ENCODE data around the gene PRR18.
A peak's percentile ranks its signal among the peaks of the same experiment; 100 is the strongest.
"Not testable (repeated sequence)": the region's sequence is repeated elsewhere in the genome, so short reads cannot be mapped to it uniquely, and the experiment has no call there.

PRR18 gene

GRCh38 chr6:166308033-166308768 is at the start of gene PRR18:
Gene PRR18, minus strand, starts transcription at chr6:166308392. Its CDS starts 250 bp downstream, at chr6:166308142.
- DNase-seq: no peak

GRCh38 chr6:166355552-166355951 is 47.4 kb upstream of the PRR18 start:
- DNase-seq: no peak

- no peak for DNase-seq
These were observed 46.8 kb upstream of the PRR18 start for GRCh38 chr6:166354965-166355364.

GRCh38 chr6:166354143-166354542 is 46.0 kb upstream of the PRR18 start:
- no peak for DNase-seq

GRCh38 chr6:166353507-166353906 is 45.3 kb upstream of the PRR18 start:
- DNase-seq: no peak

GRCh38 chr6:166352923-166353322 is 44.7 kb upstream of the PRR18 start:
- no peak for DNase-seq

- DNase-seq: peak in 1 of 2 donors; percentile 52
These were observed 43.6 kb upstream of the PRR18 start for GRCh38 chr6:166351715-166352285.

GRCh38 chr6:166348305-166348949 is 40.2 kb upstream of the PRR18 start:
- no peak for DNase-seq

- no peak for DNase-seq
These were observed 38.8 kb upstream of the PRR18 start for GRCh38 chr6:166346965-166347364.

GRCh38 chr6:166346449-166346848 is 38.3 kb upstream of the PRR18 start:
- no peak for DNase-seq

GRCh38 chr6:166345672-166346071 is 37.5 kb upstream of the PRR18 start:
- DNase-seq: not testable (repeated sequence)

GRCh38 chr6:166344921-166345320 is 36.7 kb upstream of the PRR18 start:
- DNase-seq: not testable (repeated sequence)

GRCh38 chr6:166344240-166344639 is 36.0 kb upstream of the PRR18 start:
- no peak for DNase-seq

GRCh38 chr6:166343150-166343487 is 34.9 kb upstream of the PRR18 start:
- DNase-seq: no peak

GRCh38 chr6:166342349-166343149 is 34.4 kb upstream of the PRR18 start, which contains the start of gene SFT2D1:
Gene SFT2D1, minus strand, starts transcription at chr6:166342545. Its CDS starts 64 bp downstream, at chr6:166342481.
- DNase-seq: peak; percentile 83 to 90

- no peak for DNase-seq
These were observed 33.8 kb upstream of the PRR18 start for GRCh38 chr6:166341977-166342348.

- peak in 1 of 2 donors; percentile 35 for DNase-seq
These were observed 33.3 kb upstream of the PRR18 start for GRCh38 chr6:166341464-166341863.

GRCh38 chr6:166338854-166339253 is 30.7 kb upstream of the PRR18 start:
- DNase-seq: no peak

GRCh38 chr6:166336847-166337246 is 28.7 kb upstream of the PRR18 start:
- no peak for DNase-seq

- DNase-seq: no peak
These were observed 27.4 kb upstream of the PRR18 start for GRCh38 chr6:166335378-166336302.

- DNase-seq: no peak
These were observed 26.7 kb upstream of the PRR18 start for GRCh38 chr6:166334878-166335277.
